ENCODE measurements around the gene GDF3. TPM values are rescaled to one million over a fixed set of nuclear protein-coding genes. Genes with fewer than 3 reads are reported as not detected.

The GDF3 gene
- total RNA-seq, 1 experiment from 2014 or later: not detected

GRCh38 chr12:7647071-7647470 lies 48.5 kb downstream of the GDF3 start:
- ChIA-PET CTCF (interaction anchor here (0.8 to 1.0 kb wide), 2 partner anchors 159 to 458 kb away, joined by 4 read pairs; partner anchors contain the start of gene PEX5), POLR2A (interaction anchor here (0.5 kb wide), 1 partner anchor 23 kb away, joined by 4 read pairs; no protein-coding TSS in a partner anchor), RAD21 (ENCODE audit: low non-redundant PET in 1 of 2, low total read pairs in 2 of 2, uncharacterized antibody in 2 of 2, unreplicated experiment in 2 of 2) (no interaction called here)
- H3K9ac ChIP-seq (ENCODE audit: low read length): no peak overlapping the region
- no peaks in the 10 kb centered on the region for H4K20me1 ChIP-seq (ENCODE audit: insufficient read depth)
- no TSS peak for BruUV-seq (replicated peaks)
- no peak overlapping the region for H2AFZ ChIP-seq (ENCODE audit: low read depth, low read length, poor library complexity, severe bottlenecking)
- no peak overlapping the region for H3K4me3 ChIP-seq (replicated peaks in 1 of 2; ENCODE audit: low read depth in 1 of 2, low read length in 2 of 2)
- no peak for DNase-seq (ENCODE audit: low read depth, low spot score)
- no peaks in the 10 kb centered on the region for H3K79me2 ChIP-seq (ENCODE audit: insufficient read depth, low read length)
- no peaks in the 10 kb centered on the region for H3K9me3 ChIP-seq (ENCODE audit: control insufficient read depth in 1 of 2, insufficient read depth in 1 of 2, low read depth in 1 of 2, low read length in 2 of 2)
- no peaks in the 10 kb centered on the region for H3K27me3 ChIP-seq (ENCODE audit: insufficient read depth, low read length)
- no peaks in the 10 kb centered on the region for H3K9me2 ChIP-seq (ENCODE audit: insufficient read depth)
- intact Hi-C loops (cut with micrococcal nuclease): no loop called here
- TF ChIP-seq ZBTB33 (IDR thresholded peaks at IDR 0.05; ENCODE audit: extremely low read depth, insufficient replicate concordance, low read length) (no peak), ZFX (IDR thresholded peaks at IDR 0.05) (no peak), REST (IDR thresholded peaks at IDR 0.05; ENCODE audit: low read depth) (no peak), TCF7L2 (IDR thresholded peaks at IDR 0.05; ENCODE audit: borderline replicate concordance, extremely low read depth, insufficient read depth, insufficient read length) (no peak), CBX3 (IDR thresholded peaks at IDR 0.05; ENCODE audit: low read depth) (no peak), JUND (IDR thresholded peaks at IDR 0.05) (no peak), EZH2phosphoT487 (IDR thresholded peaks at IDR 0.05; ENCODE audit: borderline replicate concordance) (no peak), RAD21 (IDR thresholded peaks at IDR 0.05; ENCODE audit: low read depth) (no peak)
- TF ChIP-seq, protein P1, sequence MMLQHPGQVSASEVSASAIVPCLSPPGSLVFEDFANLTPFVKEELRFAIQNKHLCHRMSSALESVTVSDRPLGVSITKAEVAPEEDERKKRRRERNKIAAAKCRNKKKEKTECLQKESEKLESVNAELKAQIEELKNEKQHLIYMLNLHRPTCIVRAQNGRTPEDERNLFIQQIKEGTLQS (IDR thresholded peaks at IDR 0.05): no peak
- H3K4me1 ChIP-seq (ENCODE audit: control insufficient read depth in 1 of 2, insufficient read depth in 2 of 2, low read length in 2 of 2): no peaks in the 10 kb centered on the region
- no peak overlapping the region for H3K27ac ChIP-seq (ENCODE audit: low read depth, low read length)
- no peak overlapping the region for H3K4me2 ChIP-seq (ENCODE audit: low read length)
- ATAC-seq: no peak
- H3K36me3 ChIP-seq (ENCODE audit: control insufficient read depth in 1 of 2, insufficient read depth in 2 of 2, low read length in 2 of 2): no peaks in the 10 kb centered on the region
